ENCODE measurements around the gene NR3C1.
A peak's percentile ranks its signal among the peaks of the same experiment; 100 is the strongest.

The NR3C1 gene

DNA sequence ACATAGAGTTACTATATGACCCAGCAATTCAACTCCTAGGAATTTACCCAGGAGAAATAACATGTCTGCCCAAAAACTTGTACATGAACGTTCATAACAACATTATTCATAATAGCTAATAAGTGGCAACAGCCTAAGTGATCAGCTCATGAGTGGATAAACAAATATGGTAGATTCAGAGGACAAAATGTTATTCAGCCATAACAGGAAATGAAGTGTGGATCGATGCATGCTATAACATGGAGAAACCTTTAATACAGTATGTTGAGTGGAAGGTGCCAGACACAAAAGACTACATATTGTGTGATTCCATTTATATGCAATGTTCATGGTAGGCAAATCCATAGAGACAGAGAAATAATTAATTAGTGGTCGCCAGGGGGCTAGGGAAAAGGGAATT, 22.3 kb upstream of the NR3C1 start:
- DNase-seq = no peak

DNA sequence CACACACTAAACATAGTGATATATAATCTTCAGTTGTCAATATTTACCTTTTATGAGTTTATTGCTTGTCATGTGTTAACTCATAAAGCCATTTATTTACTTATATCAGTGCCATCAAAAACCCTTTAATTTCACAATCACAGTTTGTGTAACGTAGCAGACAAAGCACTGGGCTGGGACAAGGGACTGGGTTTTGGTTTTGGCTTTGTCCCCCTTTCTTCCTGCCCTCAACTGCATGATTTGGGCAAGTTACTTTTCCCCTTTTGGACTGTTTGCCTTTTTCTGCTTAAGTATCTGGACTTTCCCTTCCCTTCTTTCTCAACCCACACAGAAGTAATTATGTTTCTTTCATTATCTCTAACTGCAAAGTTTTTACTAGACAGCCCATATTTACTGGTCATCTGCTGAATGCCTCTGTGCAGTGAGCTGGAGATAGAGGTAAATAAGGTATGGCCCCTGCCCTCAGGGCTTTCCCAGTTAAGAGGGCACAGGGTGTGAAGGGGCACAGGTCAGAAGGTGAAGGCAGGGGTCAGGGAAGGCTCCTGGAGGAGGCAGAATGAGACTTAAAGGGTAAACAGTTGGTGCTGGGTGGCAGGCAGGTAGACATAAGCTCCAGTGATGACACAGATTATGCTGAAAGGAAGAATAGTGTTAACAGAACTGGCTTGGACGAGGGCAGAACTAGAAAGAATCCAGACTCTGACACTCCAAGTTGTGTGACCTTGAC, 14.8 kb upstream of the NR3C1 start:
- no peak for DNase-seq

DNA sequence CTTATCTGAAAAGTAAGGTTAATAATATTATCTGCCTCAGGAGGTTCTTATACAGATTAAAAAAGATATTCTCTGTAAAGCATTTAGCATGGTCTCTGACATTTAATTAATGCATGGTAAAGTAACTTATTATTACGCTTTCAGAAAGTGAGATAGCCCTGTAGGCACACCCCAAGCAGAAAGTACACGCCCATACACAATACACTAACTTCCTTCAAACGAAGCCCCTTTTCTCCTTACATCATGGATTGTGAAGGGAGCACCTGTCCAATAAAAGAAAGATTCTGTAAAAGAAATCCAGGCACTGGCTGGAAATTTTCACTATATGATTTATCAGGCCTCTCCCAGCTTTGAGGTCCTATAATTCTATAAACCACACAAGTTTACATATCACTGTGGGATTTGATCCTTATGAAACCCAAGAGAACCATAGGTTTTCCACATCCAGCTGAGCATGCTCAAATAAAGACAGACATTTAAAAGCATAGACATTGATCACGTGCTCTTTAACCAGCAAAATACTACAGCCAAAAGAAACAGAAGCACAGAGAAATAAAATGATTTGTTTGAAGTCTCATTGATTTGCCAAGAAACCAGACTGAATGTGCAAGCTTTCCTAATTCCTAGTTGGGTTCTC, 14.1 kb upstream of the NR3C1 start:
- no peak for DNase-seq

- DNase-seq = no peak
These were observed 12.9 kb upstream of the NR3C1 start for GRCh38 chr5:143416411-143416810.

DNA sequence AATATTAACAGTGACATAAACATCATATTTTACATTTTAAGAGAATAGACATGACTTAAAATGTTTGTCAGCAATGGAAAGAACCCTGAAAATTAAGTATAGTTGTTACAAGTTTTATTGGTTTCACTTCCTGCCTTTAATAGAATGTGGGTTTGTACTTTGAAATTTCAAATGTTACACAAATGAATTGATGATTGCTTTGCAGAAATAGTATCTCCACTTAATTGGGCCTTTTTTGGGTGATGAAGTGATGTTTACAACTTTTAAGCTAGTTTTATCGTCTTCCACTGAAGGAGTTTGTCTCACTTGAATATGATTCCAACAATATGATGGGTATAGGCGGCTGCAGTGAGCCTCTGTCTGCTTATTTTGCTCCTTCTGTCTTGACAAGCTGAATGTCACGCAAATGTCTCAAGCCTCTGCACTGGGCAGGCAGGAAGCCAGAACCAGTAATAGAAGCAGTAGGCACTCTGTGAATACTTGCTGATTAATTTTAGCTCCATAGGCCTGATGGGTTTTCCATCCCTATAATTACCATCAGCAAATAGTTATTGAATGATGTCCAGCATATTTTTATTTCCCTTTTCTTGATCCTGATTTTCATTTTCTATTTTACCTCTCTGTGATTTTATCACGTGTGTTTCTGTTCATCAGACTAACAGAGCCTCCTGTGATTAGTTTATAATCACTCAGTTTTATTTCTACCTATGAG, 10.6 kb upstream of the NR3C1 start:
- no peak for DNase-seq

GRCh38 chr5:143412661-143413342, 9.3 kb upstream of the NR3C1 start:
- no peak for DNase-seq

- no peak for DNase-seq
These were observed 6.4 kb upstream of the NR3C1 start for GRCh38 chr5:143409926-143410325.

GRCh38 chr5:143406408-143406807, 2.9 kb upstream of the NR3C1 start:
- DNase-seq = no peak

- DNase-seq = no peak
These were observed 2.3 kb upstream of the NR3C1 start for GRCh38 chr5:143405849-143406098.

GRCh38 chr5:143405063-143405848, 1.8 kb upstream of the NR3C1 start:
- peak; percentile 13 for DNase-seq

GRCh38 chr5:143404416-143405062, 1.1 kb upstream of the NR3C1 start:
- DNase-seq = no peak

DNA sequence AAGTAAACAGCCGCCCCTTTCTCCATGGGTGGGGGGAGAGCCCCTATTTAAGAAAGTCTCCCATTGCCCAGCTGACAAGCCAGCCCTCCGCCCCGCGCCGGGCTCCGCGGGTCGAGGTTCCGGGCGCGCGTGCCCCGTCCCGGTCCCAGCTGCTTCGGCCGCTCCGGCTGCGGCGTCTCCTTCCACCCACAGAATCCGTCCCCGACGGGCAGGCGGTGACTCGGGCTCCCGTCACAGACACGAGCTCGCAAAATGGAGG, 223 bp downstream of the NR3C1 start:
- no peak for DNase-seq

DNA sequence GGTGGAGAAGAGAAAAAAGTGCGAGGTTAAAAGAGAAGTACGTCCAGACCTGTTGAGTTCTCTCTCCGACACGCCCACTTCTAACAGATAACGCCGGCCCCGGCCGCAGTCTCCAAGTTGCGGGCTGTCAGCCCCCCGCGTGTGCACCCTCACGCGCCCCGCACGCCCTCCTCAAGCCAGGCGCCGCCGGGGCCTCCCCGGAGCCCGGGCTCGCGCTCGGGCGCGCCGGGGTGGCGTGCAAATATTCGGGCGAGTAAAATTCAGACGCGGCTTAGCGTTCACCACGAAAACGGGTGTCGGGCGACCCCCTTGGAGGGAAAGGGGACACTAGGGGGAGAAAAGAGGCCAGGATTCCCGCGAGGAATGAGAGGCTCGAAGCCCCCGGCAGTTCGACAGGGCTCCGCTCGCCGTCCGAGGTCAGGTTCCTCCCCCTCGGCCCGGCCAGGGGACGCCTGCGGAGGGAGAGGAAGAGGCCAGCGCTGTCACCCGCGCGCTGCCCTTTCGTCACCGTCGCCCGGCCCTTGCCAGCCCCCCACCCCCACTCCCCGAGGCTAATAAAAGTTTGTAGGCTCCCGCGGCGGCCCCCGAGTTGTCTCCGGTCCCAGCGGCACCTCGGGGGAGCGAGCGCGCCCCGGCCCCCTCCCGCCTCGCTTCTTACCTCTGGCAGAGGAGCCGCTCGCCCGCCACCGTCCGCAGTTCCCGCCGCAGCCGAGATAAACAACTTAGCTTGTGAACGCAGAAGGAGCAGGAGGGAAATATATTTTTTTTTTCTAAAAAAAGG, 743 bp downstream of the NR3C1 start:
- DNase-seq = no peak

DNA sequence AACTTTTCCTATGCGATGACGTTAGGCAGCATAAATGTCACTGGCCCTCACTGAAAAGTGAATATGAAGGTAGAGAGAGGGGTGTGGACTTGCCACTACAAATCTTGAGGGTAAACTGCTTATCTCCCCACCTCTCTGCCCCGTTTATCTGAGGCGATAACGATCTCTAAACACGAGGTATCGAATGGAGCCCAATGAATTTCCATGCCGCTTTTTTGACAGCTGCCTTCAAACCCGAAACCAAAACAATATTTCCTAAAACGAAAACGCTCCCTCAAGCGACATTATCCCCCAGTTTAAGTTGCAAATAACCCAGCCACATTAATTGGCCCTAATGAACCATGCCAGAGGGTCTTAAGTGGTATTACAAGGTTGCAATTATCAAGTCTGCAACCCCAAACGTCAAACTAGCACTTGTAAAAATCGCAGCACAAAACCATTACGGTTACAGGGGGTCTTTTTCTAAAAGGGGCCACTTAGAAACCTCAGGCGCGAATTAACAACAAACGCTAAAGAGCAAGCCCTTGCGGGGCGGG, 1.4 kb downstream of the NR3C1 start:
- no peak for DNase-seq

- DNase-seq = no peak
These were observed 2.1 kb downstream of the NR3C1 start for GRCh38 chr5:143401227-143402016.

DNA sequence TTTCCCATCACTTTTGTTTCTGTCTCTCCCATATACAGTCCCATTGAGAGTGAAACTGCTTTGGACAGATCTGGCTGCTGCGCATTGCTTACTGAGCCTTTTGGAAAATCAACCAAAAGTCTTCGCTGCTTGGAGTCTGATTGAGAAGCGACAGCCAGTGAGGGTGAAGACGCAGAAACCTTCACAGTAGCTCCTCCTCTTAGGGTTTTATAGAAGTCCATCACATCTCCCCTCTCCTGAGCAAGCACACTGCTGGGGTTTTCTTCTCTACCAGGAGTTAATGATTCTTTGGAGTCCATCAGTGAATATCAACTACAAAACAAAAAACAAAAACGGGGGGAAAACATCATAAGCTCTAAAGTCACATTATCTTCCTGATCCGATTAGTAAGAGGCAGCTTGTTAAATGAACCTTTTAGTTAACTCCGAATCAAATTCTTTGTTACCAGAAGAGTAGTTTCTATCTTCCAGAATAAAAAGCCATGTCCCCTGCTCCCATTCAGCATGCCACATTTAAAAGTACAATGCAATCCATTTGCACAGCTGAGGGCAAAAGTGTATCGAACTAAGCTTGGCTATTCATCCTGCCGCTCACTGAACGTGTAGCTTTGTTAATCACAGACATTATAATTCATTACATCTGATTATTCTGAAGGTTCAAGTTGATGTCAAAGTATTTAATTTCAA, 2.8 kb downstream of the NR3C1 start:
- no peak for DNase-seq

DNA sequence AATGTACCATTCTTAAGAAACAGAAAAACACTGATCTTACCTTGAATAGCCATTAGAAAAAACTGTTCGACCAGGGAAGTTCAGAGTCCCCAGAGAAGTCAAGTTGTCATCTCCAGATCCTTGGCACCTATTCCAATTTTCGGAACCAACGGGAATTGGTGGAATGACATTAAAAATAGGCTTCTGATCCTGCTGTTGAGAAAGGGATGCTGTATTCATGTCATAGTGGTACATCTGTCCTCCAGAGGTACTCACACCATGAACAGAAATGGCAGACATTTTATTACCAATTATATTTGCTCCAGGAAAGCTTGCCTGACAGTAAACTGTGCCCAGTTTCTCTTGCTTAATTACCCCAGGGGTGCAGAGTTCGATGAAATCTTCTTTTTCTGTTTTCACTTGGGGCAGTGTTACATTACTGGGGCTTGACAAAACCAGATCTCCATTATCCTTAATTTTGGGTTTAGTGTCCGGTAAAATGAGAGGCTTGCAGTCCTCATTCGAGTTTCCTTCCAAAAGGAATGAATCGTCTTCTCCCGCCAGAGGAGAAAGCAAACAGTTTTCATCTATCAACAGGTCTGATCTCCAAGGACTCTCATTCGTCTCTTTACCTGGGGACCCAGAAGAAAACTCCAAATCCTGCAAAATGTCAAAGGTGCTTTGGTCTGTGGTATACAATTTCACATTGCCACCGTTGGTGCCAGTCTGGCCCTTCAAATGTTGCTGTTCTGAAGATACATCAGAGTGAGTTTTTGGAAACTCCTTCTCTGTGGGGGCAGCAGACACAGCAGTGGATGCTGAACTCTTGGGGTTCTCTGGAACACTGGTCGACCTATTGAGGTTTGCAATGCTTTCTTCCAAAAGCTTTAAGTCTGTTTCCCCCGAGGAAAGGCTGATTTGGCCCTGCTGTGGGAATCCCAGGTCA, 3.6 kb downstream of the NR3C1 start:
- no peak for DNase-seq

GRCh38 chr5:143398451-143399237, 4.8 kb downstream of the NR3C1 start:
- no peak for DNase-seq

DNA sequence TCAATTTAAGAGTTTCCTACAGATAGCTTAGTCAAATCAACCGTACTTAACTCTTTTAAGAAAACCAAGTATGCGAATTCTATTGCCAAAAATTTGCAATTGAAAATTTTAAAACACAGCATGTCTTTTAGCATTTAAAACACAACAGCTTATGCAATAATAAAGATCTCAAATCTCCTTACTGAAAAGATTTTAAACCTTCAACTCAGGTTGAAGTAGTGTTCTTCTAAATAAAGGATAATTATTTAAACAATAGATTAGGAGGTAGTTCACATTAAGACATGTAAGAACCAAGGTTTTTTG, 5.5 kb downstream of the NR3C1 start:
- DNase-seq = no peak
